ENCODE data around the gene CCPG1.

GRCh38 chr15:55357774-55358173 lies 50.4 kb downstream of the CCPG1 start:
- TF ChIP-seq POLR2A (IDR thresholded peaks at IDR 0.05): no peak
- TF ChIP-seq CTCF (IDR thresholded peaks at IDR 0.05): no peak
- TF ChIP-seq POLR2AphosphoS5 (IDR thresholded peaks at IDR 0.05): no peak
